PC-9 (cell line): Measurements from ENCODE around the gene LOXL1. TPM values are rescaled to one million over a fixed set of nuclear protein-coding genes. Genes with fewer than 3 reads are reported as not detected.
"Not testable (repeated sequence)": the region's sequence is repeated elsewhere in the genome, so short reads cannot be mapped to it uniquely, and the experiment has no call there.

ENCODE experiments used
- BruUV-seq: library from RNA; stranded (reverse); fragments of 400-500 nt; replicated peaks from 2 replicates; lab custom pipeline; 2021; lab: Mats Ljungman, UMichigan
- CTCF ChIA-PET: fragments of 300-600 bp; sonication (Branson Sonifier 250); formaldehyde crosslinking; loops from one replicate; lab custom pipeline; 2022; ENCODE audit warnings: antibody characterized with exemption; lab: Charles Lee
- POLR2A ChIA-PET: fragments of 300-600 bp; sonication (Branson Sonifier 250); formaldehyde crosslinking; loops from one replicate; lab custom pipeline; 2022; ENCODE audit warnings: antibody characterized with exemption; ENCODE audit not compliant: unreplicated experiment; lab: Charles Lee
- DNase-seq, 2 experiments: peaks; one replicate each; pipeline versions ENCODE4 v3.0.0 to v3.0.0-alpha.2; 2015 to 2022; ENCODE audit warnings: mixed read lengths in 1 of 2
- H2AFZ ChIP-seq: fragments of 200-600 bp; sonication (generic); 2 replicates; pipeline ENCODE4 v1.8.1; 2017; ENCODE audit warnings: antibody characterized with exemption
- H3F3A ChIP-seq: fragments of 200-600 bp; sonication (generic); 2 replicates; pipeline ENCODE4 v1.8.1; 2017; ENCODE audit warnings: antibody characterized with exemption, mild to moderate bottlenecking, low read depth; ENCODE audit not compliant: insufficient read depth
- H3K27ac ChIP-seq: fragments of 200-600 bp; sonication (generic); 2 replicates; pipeline ENCODE4 v1.6.1; 2016; ENCODE audit warnings: mixed run types
- H3K27me3 ChIP-seq: fragments of 200-600 bp; sonication (generic); 2 replicates; pipeline ENCODE4 v1.6.1; 2016; ENCODE audit warnings: low read depth, mixed run types; ENCODE audit not compliant: insufficient read depth
- H3K36me3 ChIP-seq: fragments of 200-600 bp; sonication (generic); 2 replicates; pipeline ENCODE4 v1.6.1; 2016; ENCODE audit warnings: low read depth, mixed run types
- H3K4me1 ChIP-seq: fragments of 200-600 bp; sonication (generic); replicated peaks from 2 replicates; pipeline ENCODE4 v1.6.1; 2016; ENCODE audit warnings: mixed run types; ENCODE audit not compliant: insufficient read depth
- H3K4me2 ChIP-seq: fragments of 200-600 bp; sonication (generic); 2 replicates; pipeline ENCODE4 v1.6.1; 2017; ENCODE audit warnings: mixed run types
- H3K4me3 ChIP-seq: fragments of 200-600 bp; sonication (generic); 2 replicates; pipeline ENCODE4 v1.6.1; 2016; ENCODE audit warnings: mixed run types
- H3K79me2 ChIP-seq: fragments of 200-600 bp; sonication (generic); 2 replicates; pipeline ENCODE4 v1.6.1; 2017; ENCODE audit warnings: low read depth, mixed run types
- H3K9me2 ChIP-seq: fragments of 200-600 bp; sonication (generic); 2 replicates; pipeline ENCODE4 v1.8.1; 2017; ENCODE audit warnings: mild to moderate bottlenecking; ENCODE audit not compliant: insufficient read depth
- H3K9me3 ChIP-seq: fragments of 200-600 bp; sonication (generic); 2 replicates; pipeline ENCODE4 v1.8.1; 2016; ENCODE audit warnings: low read depth; ENCODE audit not compliant: insufficient read depth
- H4K20me1 ChIP-seq: fragments of 200-600 bp; sonication (generic); 2 replicates; pipeline ENCODE4 v1.8.1; 2017; ENCODE audit not compliant: insufficient read depth
- CTCF ChIP-seq: fragments of 200-600 bp; sonication (generic); conservative IDR thresholded peaks from 2 replicates; pipeline ENCODE4 v1.6.1; 2017; ENCODE audit warnings: mixed run types, antibody characterized with exemption, mild to moderate bottlenecking, moderate library complexity
- EZH2 ChIP-seq: fragments of 200-600 bp; sonication (generic); IDR thresholded peaks from 2 replicates; pipeline ENCODE4 v1.8.0; 2017; ENCODE audit warnings: antibody characterized with exemption, low read depth
- intact Hi-C: fragments of 100-400 bp; cut with micrococcal nuclease; formaldehyde crosslinking; loops from one replicate; pipeline ENCODE4 v1.10.0; 2022; ENCODE audit not compliant: unreplicated experiment
- total RNA-seq: library from RNA; stranded (reverse); gene quantifications from 2 replicates; pipeline ENCODE4 v1.2.3, GENCODE V29; 2021

Gene LOXL1
- total RNA-seq, 1 experiment from 2014 or later = 50.7 TPM

GRCh38 chr15:73937296-73937695 lies 11.0 kb downstream of the LOXL1 start:
- no TSS peak for BruUV-seq
- peaks cover 88% of the 10 kb centered on the region for H3F3A ChIP-seq
- H3K9me3 ChIP-seq = no peaks in the 10 kb centered on the region
- peak overlapping the region; percentile 55; the same call in 1 of the 2 replicates for H3K4me3 ChIP-seq
- H3K4me1 ChIP-seq = peaks cover 100% of the 10 kb centered on the region
- 0 out of 2 replicates have a peak, but pooled peaks cover 10% of the 10 kb centered on the region for H3K36me3 ChIP-seq
- ChIA-PET POLR2A (no interaction called here), CTCF (interaction anchor here (0.6 kb wide), 1 partner anchor 28 kb away, joined by 12 read pairs; no protein-coding TSS in a partner anchor)
- H3K9me2 ChIP-seq = no peaks in the 10 kb centered on the region
- H3K79me2 ChIP-seq = peaks cover 64% of the 10 kb centered on the region
- DNase-seq = no peak
- H2AFZ ChIP-seq = no peak overlapping the region
- H3K27ac ChIP-seq = 0 out of 2 replicates have a peak overlapping the region, but pooled peaks have one; percentile 86
- H3K4me2 ChIP-seq = peak overlapping the region; percentile 98
- no peaks in the 10 kb centered on the region for H4K20me1 ChIP-seq
- H3K27me3 ChIP-seq = no peaks in the 10 kb centered on the region
- TF ChIP-seq EZH2 = no peak
- TF ChIP-seq CTCF = no peak
- intact Hi-C loops = no loop called here

GRCh38 chr15:73937726-73938125 lies 11.5 kb downstream of the LOXL1 start:
- Histone ChIP-seq H3K27ac (0 out of 2 replicates have a peak overlapping the region, but pooled peaks have one; percentile 26), H3K9me2 (no peaks in the 10 kb centered on the region), H3K9me3 (no peaks in the 10 kb centered on the region), H3K4me3 (peak overlapping the region; percentile 55; the same call in 1 of the 2 replicates), H3K36me3 (0 out of 2 replicates have a peak, but pooled peaks cover 9% of the 10 kb centered on the region), H3F3A (peaks cover 88% of the 10 kb centered on the region), H3K4me1 (peaks cover 100% of the 10 kb centered on the region), H2AFZ (no peak overlapping the region), H3K79me2 (peaks cover 64% of the 10 kb centered on the region), H4K20me1 (no peaks in the 10 kb centered on the region), H3K27me3 (no peaks in the 10 kb centered on the region), H3K4me2 (peak overlapping the region; percentile 98)
- TF ChIP-seq CTCF (no peak), EZH2 (no peak)
- CTCF ChIA-PET = no interaction called here
- POLR2A ChIA-PET = no interaction called here
- intact Hi-C loops = no loop called here
- DNase-seq = no peak
- BruUV-seq = no TSS peak

GRCh38 chr15:73938516-73938915 lies 12.3 kb downstream of the LOXL1 start:
- BruUV-seq, H4K20me1 ChIP-seq, H3K27me3 ChIP-seq, H3K9me3 ChIP-seq, CTCF ChIA-PET, H3K9me2 ChIP-seq, POLR2A ChIA-PET, intact Hi-C loops, DNase-seq, H2AFZ ChIP-seq: not testable (repeated sequence)
- Histone ChIP-seq H3K4me3 (peak overlapping the region; percentile 25; the same call in 1 of the 2 replicates), H3F3A (peaks cover 81% of the 10 kb centered on the region), H3K4me2 (peak overlapping the region; percentile 98), H3K4me1 (peaks cover 99% of the 10 kb centered on the region), H3K27ac (peak overlapping the region; percentile 90; the same call in 1 of the 2 replicates), H3K36me3 (peaks cover 15% of the 10 kb centered on the region; the same call in 1 of the 2 replicates), H3K79me2 (peaks cover 70% of the 10 kb centered on the region)
